GM19023 (cell line): ENCODE results near the gene ABCB11.
"Not testable (repeated sequence)": the region's sequence is repeated elsewhere in the genome, so short reads cannot be mapped to it uniquely, and the experiment has no call there.

Source experiments
- ATAC-seq: cut with Tn5 transposase; IDR thresholded peaks from one replicate; pipeline ENCODE4 v1.9.1; 2021; ENCODE audit warnings: mild to moderate bottlenecking, moderate library complexity; ENCODE audit not compliant: unreplicated experiment

ABCB11 gene

GRCh38 chr2:169031202-169031601 is at the start of gene ABCB11:
TSS of gene ABCB11 (minus strand) at chr2:169031324. CDS start at chr2:169018125, 13,199 bp downstream.
- no peak for ATAC-seq

- peak; percentile 81 for ATAC-seq
Measured at GRCh38 chr2:169080250-169081069, 49.3 kb upstream of the ABCB11 start.

DNA sequence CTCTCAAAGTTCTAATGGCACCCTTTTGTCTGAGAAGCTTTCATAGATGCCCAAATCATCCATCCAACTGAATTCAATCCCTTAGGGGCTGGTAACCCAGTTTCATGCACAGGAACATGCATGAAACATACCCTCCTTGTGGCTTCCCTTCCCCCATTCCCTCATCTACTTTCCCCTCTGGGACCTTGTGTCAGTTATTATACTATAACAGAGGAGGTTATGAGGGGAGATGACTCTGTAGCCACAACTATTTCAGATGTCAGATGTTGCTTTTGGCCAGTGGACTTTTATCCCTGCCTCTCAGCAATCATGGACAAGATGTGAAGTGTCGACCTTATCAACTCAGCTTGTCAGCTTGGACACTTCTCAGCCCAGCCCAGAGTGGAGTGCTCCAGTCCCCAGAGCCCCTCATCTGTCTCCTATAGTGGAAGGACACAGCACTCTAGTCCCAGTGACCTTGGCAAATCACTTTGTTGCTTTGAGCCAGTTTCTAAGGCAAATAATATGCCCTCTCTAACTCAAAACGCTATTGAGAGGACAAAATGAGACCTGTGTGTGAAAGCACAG is 46.6 kb upstream of the ABCB11 start:
- no peak for ATAC-seq

DNA sequence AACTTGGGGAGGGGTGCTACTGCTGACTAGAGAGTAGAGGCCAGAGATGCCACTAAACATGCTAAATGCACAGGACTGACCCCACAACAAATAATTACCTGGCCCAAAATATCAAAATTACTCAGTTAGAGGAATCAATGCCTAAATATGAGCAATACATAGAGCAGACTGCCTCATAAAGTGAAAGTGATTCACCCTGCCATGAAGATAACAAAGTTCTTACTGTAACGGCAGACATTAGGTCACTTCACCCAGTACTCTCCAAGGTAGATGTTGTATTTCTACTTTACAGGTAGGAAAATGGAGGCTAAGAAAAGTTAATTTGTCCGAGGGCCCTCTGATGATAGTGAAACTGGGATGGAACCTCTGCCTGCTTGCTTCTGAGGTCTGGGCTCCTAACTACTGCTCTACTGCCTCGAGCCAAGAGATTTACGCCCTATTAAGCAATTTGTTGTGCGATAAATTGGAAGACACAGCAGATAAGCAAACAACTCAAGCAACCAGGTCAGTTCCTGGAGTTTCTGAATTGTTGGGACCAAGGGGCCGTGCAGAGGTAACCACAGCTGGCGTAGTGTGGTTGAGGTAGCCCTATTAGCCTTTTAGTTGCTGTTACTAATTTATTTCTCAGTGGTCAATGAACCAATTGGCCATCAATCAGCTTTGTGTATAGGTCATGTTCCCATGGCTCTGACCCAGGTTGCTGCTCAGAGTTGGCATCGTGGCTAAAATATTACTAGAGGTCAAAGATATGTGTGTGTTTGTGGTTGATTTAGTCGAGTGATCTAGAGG is 43.0 kb upstream of the ABCB11 start:
- ATAC-seq: peak; percentile 57

- no peak for ATAC-seq
Measured at GRCh38 chr2:169073211-169073962, 42.3 kb upstream of the ABCB11 start.

- no peak for ATAC-seq
Measured at GRCh38 chr2:169072163-169072925, 41.2 kb upstream of the ABCB11 start.

GRCh38 chr2:169071455-169071854 is 40.3 kb upstream of the ABCB11 start:
- ATAC-seq: no peak

GRCh38 chr2:169069833-169070232 is 38.7 kb upstream of the ABCB11 start:
- no peak for ATAC-seq

- ATAC-seq: no peak
Measured at GRCh38 chr2:169069341-169069740, 38.2 kb upstream of the ABCB11 start, which contains the start of gene DHRS9. TSS of gene DHRS9 (plus strand) at chr2:169069563. CDS start at chr2:169081582, 12,019 bp downstream.

GRCh38 chr2:169066897-169067296 is 35.8 kb upstream of the ABCB11 start:
- ATAC-seq: no peak

- no peak for ATAC-seq
Measured at GRCh38 chr2:169065864-169066517, 34.9 kb upstream of the ABCB11 start.

GRCh38 chr2:169065422-169065821 is 34.3 kb upstream of the ABCB11 start:
- ATAC-seq: no peak

GRCh38 chr2:169064199-169064598 is 33.1 kb upstream of the ABCB11 start:
- ATAC-seq: not testable (repeated sequence)

- ATAC-seq: not testable (repeated sequence)
Measured at GRCh38 chr2:169054575-169054974, 23.5 kb upstream of the ABCB11 start.

GRCh38 chr2:169050476-169051240 is 19.5 kb upstream of the ABCB11 start:
- no peak for ATAC-seq

GRCh38 chr2:169049142-169049541 is 18.0 kb upstream of the ABCB11 start:
- no peak for ATAC-seq

DNA sequence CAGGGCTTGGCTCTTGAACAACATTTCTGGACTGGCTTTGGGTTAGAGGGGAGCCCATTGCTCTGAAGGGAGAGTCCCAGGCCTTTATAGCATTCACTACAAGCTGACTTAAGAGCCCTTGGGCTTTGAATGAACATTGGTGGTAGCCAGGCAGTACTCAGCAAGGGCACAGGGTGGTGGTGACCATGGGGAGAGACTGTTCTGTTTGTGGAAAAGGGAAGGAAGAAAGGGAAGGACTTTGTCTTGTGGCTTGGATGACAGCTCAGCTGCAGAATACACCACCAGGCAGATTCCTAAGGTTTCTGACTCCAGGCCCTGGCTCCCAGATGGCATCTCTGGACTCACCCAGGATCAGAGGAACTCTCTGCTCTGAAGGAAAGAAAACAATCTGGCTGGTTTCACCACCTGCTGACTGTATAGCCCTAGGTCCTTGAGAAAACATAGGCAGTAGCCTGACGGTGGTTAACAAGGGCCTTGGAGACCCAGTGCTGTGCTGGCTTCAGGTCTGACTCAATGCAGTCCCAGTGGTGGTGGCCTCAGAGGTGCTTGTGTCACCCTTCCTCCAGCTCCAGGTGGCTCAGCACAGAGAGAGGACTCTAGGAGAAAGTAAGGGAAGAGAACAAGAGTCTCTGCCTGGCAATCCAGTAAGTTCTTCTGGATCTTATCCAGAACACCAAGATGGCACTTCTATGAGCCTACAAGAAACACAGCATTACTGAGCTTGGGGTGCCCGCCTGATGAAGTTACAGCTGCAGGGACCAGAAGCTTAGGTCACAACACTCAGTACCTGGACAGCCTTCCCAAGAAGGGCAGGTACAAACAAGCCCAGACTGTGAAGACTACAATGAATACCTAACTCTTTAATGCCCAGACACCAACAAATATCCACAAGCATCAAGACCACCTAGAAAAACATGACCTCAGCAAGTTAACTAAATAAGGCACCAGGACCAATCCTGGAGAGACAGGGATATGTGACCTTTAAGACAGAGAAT is 16.4 kb upstream of the ABCB11 start:
- ATAC-seq: no peak
